Measurements from ENCODE around the gene SP5. TPM values are rescaled to one million over a fixed set of nuclear protein-coding genes. Genes with fewer than 3 reads are reported as not detected.
"Not testable (repeated sequence)": the region's sequence is repeated elsewhere in the genome, so short reads cannot be mapped to it uniquely, and the experiment has no call there.

Gene SP5
- total RNA-seq (2014; rRNA removed; shearing (Covaris generic)) = 7.0 and 10.1 TPM in 2 replicates

DNA sequence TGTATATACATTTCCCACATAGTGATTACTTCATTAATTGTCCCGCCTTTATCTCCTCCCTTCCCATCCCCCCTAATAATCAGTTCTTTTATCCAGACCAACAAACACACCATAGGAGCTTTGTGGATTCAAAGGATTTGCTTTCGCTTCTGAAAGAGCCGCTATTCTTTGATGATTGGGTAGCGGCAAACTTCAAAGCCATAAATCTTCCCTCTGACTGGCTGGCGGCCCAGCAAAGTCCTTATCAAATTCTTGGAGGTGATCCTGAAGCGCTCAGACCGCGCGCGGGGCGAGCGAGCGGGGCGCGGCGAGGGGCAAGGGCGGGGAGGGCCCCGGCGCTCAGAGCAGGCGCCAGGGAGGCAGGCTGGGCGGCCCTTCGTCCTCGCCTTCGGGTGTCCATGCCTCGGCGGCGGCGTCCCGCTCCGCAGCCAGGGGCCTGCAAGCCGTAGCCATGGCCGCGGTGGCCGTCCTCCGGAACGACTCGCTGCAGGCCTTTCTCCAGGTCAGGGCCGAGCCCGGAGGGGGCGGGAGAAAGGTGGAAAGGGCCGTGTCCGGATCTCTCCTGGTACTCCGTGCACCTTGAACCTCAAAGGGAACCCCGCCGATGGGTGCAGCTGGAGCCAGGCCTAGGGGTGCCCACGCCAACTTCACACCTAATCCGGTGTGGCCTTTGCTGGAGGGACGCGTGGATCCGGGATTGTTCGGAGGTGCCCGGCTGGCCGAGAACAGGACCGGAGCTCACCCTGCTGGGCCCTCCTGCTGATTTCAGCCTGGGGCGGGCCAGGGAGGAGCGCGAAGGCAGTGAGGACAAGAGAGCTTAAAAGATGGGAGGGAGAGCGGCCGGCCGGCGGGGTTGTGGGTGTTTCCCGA lies at the start of gene SP5:
Gene SP5 (plus strand): TSS at position 276 of the 870 bp plus-strand sequence. CDS start 176 bp downstream, at position 452.
- H3K4me3 ChIP-seq (ENCODE audit: insufficient read depth, low read depth, low read length) = peak within 1 kb of the TSS; percentile 46
- H3K36me3 ChIP-seq (replicated peaks; ENCODE audit: control insufficient read depth, insufficient read depth, low read length) = no peaks in the 10 kb centered on the region
- peaks cover 96% of the 10 kb centered on the region for H3K27me3 ChIP-seq (ENCODE audit: control insufficient read depth, insufficient read depth, low read length)
- DNase-seq = peak; percentile 89

DNA sequence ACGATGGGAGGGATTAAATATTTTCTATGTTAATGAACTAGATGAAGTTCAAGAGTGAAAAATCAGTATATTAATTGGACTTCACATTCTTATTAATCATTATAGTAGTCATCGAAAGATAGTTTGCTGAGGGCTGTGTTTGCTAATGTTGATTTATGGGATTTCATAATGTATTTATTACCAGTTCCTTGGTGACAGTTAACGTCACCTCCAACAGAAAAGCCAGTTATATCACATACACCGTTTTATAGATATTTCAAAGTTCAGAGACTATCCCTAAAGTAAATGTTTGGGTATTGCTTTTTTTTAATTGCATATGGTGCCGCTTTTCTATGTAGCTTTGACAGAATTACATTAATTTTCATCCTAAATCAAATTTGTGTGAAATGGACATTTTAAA lies 49.4 kb upstream of the SP5 start:
- H3K36me3 ChIP-seq (replicated peaks; ENCODE audit: control insufficient read depth, insufficient read depth, low read length) = no peaks in the 10 kb centered on the region
- H3K27me3 ChIP-seq (ENCODE audit: control insufficient read depth, insufficient read depth, low read length) = no peaks in the 10 kb centered on the region
- no peak overlapping the region for H3K4me3 ChIP-seq (ENCODE audit: insufficient read depth, low read depth, low read length)
- DNase-seq = no peak

DNA sequence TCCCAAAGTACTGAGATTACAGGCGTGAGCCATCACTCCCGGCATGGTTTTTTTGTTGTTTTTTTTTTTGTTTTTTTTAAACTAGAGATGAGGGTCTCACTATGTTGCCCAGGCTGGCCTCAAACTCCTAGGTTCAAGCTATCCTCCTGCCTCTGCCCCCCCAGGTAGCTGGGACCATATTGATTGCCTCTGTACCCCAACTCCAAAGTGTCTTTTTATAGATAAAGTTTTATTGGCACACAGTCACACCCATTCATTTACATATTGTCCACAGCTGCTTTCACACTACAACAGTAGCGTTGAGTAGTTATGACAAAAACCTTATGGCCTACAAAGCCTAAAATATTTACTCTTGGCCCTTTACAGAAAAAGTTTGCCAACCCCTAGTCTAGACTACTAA lies 45.2 kb upstream of the SP5 start:
- Histone ChIP-seq H3K36me3 (replicated peaks; ENCODE audit: control insufficient read depth, insufficient read depth, low read length) (no peaks in the 10 kb centered on the region), H3K4me3 (ENCODE audit: insufficient read depth, low read depth, low read length) (no peak overlapping the region), H3K27me3 (ENCODE audit: control insufficient read depth, insufficient read depth, low read length) (no peaks in the 10 kb centered on the region)
- no peak for DNase-seq

DNA sequence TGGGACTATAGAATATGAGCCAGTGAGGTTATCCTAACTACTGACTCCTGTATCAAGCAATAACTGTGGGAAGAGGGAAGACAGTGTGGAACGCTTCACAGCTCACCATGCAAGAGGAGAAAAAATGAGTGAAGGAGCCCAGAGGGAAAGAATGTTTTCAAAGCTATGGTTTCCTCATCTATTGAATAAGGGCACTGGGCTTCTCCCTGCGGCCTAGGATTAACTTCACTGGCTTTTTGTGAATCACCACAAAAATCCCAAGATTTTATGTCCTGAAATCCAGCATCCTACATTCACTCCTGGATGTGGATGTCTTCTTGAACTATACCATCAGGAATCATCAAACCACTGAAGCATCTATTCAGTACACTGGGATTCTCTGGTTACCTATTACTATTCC lies 44.5 kb upstream of the SP5 start:
- Histone ChIP-seq H3K36me3 (replicated peaks; ENCODE audit: control insufficient read depth, insufficient read depth, low read length) (no peaks in the 10 kb centered on the region), H3K4me3 (ENCODE audit: insufficient read depth, low read depth, low read length) (no peak overlapping the region), H3K27me3 (ENCODE audit: control insufficient read depth, insufficient read depth, low read length) (no peaks in the 10 kb centered on the region)
- DNase-seq = no peak

DNA sequence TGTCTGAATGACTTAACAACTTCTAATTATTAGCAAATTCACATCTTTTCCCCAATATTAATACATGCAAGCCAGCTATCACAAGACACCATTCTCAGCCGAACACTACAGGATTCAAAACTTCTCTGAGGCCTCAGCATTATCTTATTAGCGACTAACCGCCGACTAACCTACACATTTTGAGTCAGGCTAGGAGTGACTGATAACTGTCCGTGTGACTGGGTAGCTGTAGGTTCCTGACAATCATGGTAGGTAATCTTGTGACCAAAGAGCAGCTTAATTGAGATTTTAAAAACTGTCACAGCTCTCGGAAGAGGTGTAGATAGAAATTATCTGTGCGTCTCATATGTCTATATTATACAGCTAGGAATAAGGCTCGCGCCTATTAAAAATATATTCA lies 44.1 kb upstream of the SP5 start:
- Histone ChIP-seq H3K4me3 (ENCODE audit: insufficient read depth, low read depth, low read length) (no peak overlapping the region), H3K27me3 (ENCODE audit: control insufficient read depth, insufficient read depth, low read length) (no peaks in the 10 kb centered on the region), H3K36me3 (replicated peaks; ENCODE audit: control insufficient read depth, insufficient read depth, low read length) (no peaks in the 10 kb centered on the region)
- no peak for DNase-seq

DNA sequence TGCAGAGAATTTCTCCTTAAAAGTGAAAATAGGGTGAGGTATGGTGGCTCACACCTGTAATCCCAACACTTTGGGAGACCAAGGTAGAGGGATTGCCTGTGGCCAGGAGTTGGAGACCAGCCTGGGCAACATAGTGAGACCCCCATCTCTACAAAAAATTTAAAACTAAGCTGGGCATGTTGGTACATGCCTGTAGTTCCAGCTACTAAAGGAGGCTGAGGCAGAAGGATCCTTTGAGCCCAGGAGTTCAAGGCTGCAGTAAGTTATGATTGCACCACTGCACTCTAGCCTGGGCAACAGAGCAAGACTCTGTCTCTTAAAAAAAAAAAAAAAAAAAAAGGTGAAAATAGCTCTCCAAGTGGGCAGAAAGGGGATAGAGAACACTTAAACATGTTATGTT lies 40.9 kb upstream of the SP5 start:
- H3K4me3 ChIP-seq (ENCODE audit: insufficient read depth, low read depth, low read length); DNase-seq; H3K36me3 ChIP-seq (replicated peaks; ENCODE audit: control insufficient read depth, insufficient read depth, low read length); H3K27me3 ChIP-seq (ENCODE audit: control insufficient read depth, insufficient read depth, low read length): not testable (repeated sequence)

DNA sequence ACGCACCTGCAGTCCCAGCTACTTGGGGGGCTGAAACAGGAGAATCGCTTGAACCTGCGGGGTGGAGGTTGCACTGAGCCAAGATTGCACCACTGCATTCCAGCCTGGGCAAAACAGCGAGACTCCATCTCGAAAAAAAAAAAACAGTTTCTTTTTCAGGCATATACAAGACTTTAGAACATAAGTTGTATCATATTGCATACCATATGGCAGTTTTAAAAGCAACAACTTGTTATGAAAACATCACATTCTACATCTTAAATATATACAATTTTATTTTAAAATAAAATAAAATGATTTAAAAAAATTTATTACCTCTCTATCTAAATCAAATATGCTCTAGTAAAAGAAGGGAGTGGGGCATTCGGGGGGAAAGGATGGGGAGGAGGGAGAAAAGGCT lies 39.4 kb upstream of the SP5 start:
- DNase-seq = no peak
- H3K27me3 ChIP-seq (ENCODE audit: control insufficient read depth, insufficient read depth, low read length) = no peaks in the 10 kb centered on the region
- H3K36me3 ChIP-seq (replicated peaks; ENCODE audit: control insufficient read depth, insufficient read depth, low read length) = no peaks in the 10 kb centered on the region
- H3K4me3 ChIP-seq (ENCODE audit: insufficient read depth, low read depth, low read length) = no peak overlapping the region

DNA sequence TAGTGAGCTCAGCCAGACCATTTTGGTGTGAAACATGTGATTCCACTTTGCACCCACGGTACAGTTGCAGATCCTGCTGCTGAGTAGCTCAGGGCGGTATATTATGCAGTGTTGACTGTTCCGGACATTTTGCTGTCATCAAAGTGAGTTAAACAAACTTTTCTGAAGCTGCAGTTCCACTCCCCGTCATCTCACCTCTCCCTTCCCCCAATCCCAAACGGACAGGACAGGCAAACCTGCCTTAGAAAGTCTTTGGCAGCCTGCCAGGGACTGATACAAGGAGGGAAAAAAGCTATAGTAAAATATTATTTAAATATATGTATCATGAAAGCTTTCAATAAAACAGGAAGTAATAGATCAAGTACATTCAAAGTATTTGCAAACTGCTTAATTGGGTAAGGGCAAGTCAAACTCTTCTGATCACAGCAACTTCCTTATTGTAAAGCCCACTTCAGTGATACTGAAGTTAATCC lies 35.5 kb upstream of the SP5 start:
- H3K27me3 ChIP-seq (ENCODE audit: control insufficient read depth, insufficient read depth, low read length) = no peaks in the 10 kb centered on the region
- no peak for DNase-seq
- H3K4me3 ChIP-seq (ENCODE audit: insufficient read depth, low read depth, low read length) = no peak overlapping the region
- no peaks in the 10 kb centered on the region for H3K36me3 ChIP-seq (replicated peaks; ENCODE audit: control insufficient read depth, insufficient read depth, low read length)

DNA sequence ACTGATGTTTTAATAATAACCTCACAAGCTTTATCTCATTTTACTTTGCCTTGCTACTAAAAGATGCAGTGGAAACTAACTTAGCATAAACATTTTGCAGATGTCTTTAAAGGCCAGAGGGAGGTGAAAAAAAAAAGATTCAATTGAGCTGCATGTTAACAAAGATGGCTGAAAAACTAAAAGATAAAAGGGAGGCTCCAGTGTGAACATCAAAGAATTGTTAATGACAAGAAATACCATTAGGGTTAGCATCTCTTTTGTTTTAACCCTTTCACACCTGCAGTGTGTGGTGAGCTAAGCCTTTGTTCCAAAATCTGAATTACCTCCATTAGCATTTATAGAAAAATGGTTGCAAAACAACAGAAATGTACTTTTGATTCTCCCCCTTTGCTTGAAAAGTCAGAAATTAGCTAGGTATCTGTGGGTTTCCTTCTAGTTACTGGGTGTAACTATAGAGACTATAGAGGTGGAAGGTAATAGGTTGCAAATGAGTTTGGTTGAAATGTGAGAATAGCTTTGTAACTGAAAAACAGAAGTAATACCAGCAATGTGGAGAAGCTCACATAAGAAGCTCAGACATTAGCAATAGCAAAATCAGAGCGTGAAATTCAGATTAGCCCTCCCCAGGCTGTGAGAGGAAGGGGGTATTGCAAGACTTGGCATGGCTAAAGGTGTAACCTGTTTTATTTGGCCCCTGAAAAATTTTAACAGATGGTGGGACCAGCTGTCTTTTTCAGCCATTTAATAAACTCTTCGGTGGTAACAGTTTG lies 34.8 kb upstream of the SP5 start:
- peak; percentile 43 for DNase-seq
- Histone ChIP-seq H3K36me3 (replicated peaks; ENCODE audit: control insufficient read depth, insufficient read depth, low read length) (no peaks in the 10 kb centered on the region), H3K4me3 (ENCODE audit: insufficient read depth, low read depth, low read length) (no peak overlapping the region)

DNA sequence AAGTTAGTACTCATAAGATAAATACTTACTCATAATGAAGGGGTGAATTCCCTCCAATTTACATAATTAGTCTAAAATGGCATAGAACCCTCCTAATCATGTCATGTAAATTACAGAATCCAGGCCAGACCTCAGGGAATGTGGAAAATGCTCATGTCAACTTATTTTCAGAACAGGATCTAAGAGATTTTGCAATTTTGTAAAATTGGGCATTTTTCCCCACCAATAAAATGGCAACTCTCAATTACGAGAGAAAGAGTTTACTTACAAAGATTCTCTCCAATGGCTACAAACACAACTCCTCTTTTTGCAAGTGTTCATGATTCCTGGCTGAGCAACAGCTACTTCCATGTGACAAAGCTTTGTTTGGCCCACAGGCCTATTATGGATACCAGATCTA lies 33.8 kb upstream of the SP5 start:
- H3K4me3 ChIP-seq (ENCODE audit: insufficient read depth, low read depth, low read length) = no peak overlapping the region
- H3K36me3 ChIP-seq (replicated peaks; ENCODE audit: control insufficient read depth, insufficient read depth, low read length) = no peaks in the 10 kb centered on the region
- no peaks in the 10 kb centered on the region for H3K27me3 ChIP-seq (ENCODE audit: control insufficient read depth, insufficient read depth, low read length)
- DNase-seq = no peak

More for the DNA sequence above, 34.8 kb upstream of the SP5 start:
- no peaks in the 10 kb centered on the region for H3K27me3 ChIP-seq (ENCODE audit: control insufficient read depth, insufficient read depth, low read length)

DNA sequence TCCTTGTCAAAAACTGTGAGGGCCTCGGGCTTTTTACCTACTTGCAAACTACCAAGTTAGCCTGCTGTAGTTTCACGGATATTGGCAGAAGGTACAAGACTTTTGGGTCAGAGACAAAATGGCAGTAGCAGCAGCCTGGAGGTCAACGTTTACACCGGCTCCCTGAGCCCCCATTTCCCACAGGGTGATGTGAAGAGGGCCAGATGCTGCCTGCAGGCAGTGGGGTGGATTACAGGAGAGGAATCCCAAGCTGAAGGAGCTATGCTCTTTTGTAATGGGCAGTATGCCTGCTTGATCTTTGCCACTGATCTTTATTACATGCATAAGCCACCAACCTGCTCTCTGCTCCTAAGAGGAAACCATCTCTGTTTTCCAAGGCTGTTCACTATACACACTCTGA lies 29.5 kb upstream of the SP5 start:
- no peaks in the 10 kb centered on the region for H3K27me3 ChIP-seq (ENCODE audit: control insufficient read depth, insufficient read depth, low read length)
- H3K4me3 ChIP-seq (ENCODE audit: insufficient read depth, low read depth, low read length) = no peak overlapping the region
- no peaks in the 10 kb centered on the region for H3K36me3 ChIP-seq (replicated peaks; ENCODE audit: control insufficient read depth, insufficient read depth, low read length)
- DNase-seq = peak; percentile 60

DNA sequence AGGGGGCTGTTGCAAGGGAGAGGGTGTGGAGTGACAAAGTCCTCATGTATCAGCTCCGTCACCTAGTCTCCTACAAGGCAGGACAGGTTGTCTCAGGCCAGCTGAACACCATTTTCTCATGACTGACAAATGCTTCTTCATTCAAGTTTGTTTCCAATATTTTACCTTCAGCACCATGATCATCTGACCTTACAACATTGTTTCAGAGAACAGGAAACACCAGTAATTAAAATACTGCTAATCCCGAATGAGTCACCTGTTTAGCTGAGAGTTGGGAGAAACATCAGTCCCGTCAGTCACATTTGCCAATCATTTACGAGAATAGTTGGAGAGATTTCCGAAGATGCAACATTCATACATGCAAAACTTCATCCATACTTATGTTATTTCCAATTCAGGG lies 25.7 kb upstream of the SP5 start:
- DNase-seq = no peak
- Histone ChIP-seq H3K36me3 (replicated peaks; ENCODE audit: control insufficient read depth, insufficient read depth, low read length) (no peaks in the 10 kb centered on the region), H3K27me3 (ENCODE audit: control insufficient read depth, insufficient read depth, low read length) (no peaks in the 10 kb centered on the region), H3K4me3 (ENCODE audit: insufficient read depth, low read depth, low read length) (no peak overlapping the region)

DNA sequence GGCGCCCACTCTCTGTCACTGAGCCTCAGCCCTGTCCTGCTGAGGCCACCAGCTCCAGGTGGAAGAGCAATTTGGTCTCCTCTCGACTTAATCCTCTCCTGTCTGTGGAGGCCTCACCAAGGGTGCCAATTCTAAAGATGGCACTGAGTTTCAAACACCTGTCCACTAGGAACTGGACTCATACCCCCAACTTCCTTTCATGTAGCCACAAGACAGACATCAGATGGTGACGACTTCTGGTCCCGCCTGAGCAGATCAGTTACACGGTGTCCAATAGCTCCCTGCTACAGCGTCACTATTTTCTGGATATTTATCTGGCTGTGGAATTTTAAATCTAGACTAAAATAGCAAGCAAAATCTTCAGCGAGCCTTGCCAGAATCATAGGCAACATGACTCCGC lies 24.5 kb upstream of the SP5 start:
- DNase-seq = no peak
- H3K36me3 ChIP-seq (replicated peaks; ENCODE audit: control insufficient read depth, insufficient read depth, low read length) = no peaks in the 10 kb centered on the region
- H3K4me3 ChIP-seq (ENCODE audit: insufficient read depth, low read depth, low read length) = no peak overlapping the region
- no peaks in the 10 kb centered on the region for H3K27me3 ChIP-seq (ENCODE audit: control insufficient read depth, insufficient read depth, low read length)

DNA sequence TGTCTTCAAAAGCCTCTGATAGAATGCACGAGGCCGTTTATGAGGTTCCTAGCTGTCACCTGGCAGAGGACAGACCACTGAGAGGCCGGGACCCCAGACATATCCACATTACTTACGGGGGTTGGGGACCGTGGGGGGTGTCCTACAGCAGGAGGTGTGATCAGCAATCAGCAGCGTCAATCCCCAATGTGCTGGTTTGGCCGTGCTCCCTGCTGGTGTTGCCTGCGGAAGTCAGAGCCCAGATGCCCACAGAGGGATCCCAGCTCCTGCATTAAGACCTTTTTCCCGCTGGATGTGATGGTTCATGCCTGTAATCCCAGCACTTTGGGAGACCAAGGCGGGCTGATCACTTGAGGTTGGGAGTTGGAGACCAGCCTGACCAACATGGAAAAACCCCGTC lies 20.8 kb upstream of the SP5 start:
- Histone ChIP-seq H3K27me3 (ENCODE audit: control insufficient read depth, insufficient read depth, low read length) (no peaks in the 10 kb centered on the region), H3K36me3 (replicated peaks; ENCODE audit: control insufficient read depth, insufficient read depth, low read length) (no peaks in the 10 kb centered on the region), H3K4me3 (ENCODE audit: insufficient read depth, low read depth, low read length) (no peak overlapping the region)
- no peak for DNase-seq
